ENCODE results near the gene AMPH.
"Not testable (repeated sequence)": the region's sequence is repeated elsewhere in the genome, so short reads cannot be mapped to it uniquely, and the experiment has no call there.

Gene AMPH

DNA sequence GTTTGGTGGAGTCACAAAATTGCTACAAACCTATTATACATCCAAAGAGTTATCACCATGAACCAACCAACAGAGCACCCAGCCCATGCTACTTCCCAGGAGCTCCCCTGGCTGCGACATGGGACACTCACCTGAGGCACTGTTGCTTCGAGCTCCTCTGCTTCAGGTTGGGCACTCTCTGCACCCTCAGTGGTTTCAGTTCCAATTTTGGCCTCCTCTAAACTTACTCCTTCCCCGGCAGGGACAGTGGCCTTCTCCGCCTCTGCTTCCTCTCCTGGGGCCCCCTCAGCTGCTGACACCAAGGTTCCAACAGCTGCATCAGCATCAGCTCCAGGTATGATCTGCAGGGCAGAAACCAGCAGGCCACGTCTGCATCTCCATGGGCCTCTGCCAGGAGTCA is 237.3 kb downstream of the AMPH start:
- no peak for DNase-seq

DNA sequence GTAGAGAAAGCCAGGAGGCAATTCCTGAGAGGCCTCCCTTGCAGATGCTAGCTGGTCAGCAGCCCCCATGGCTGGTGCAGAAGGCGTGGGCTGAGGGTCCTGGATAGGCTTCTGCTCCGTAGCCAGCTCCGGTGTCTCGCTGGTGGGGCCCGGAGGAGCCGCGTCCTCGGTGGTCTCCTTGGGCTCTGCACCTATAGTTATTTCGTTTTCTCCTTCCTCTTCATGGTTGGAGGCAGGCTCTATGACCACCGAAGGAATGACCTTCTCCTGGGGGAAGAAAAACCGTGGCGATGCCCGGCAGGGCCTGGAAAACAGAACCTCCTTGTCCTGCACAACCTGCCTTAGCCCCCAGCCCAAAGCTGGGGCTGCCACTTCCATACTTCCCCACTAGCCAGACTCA is 239.4 kb downstream of the AMPH start:
- DNase-seq, result no peak

DNA sequence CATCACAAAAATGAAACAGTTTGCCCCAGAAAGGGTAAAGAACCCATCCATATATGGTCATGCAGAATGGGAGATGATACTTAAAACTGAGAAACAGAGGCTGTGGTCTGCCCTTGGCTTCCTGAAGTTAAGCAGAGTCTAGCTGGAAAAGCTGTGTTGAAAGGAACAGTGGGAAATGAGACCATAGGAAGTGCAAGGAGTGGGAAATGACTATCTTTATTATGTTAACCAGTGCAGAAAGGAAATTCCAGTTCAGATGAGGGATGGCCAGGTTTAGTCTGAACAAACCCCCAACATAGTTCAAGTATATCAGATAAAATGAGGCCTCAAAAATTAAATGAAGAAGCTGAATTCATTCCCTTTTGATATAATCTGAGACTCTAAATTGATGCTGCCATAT is 245.5 kb downstream of the AMPH start:
- DNase-seq, result no peak

DNA sequence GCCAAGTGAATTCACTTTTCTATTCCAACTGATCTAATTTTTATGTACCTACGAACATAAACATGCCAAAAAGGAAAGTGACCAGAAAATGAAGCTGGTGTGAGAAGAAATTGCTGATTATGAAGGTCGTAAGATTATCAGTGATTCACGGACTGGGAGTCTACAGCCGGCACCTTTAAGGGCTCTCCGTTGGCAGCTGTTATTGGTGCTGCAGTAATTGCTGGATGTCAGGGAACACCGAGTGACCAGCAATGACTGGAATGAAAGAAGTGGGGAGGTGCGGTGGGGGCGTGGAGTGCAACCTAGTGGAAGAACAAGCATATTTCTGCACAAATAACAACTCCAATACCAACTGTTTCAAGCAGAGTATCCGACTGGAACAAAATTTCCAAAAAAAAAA is 247.9 kb downstream of the AMPH start:
- DNase-seq, result no peak

DNA sequence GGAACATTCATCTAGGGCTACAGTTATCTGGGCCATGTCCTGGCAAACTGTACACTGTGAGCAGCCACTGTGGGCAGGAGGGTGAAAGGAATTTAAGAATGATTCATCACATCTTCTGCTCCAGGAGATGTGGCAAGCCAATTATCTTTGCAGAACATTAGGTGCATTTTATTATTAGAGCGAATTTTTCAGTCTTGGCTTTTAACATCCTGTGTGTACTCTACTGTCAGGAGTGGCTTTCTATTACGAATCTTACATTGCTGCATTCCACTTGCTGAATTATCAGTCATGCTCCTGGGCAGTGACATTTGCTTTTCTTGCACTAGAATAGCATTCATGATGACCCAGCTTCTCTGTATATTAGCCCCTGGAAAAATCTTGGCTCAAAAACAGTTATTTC is 248.5 kb downstream of the AMPH start:
- DNase-seq, result no peak

DNA sequence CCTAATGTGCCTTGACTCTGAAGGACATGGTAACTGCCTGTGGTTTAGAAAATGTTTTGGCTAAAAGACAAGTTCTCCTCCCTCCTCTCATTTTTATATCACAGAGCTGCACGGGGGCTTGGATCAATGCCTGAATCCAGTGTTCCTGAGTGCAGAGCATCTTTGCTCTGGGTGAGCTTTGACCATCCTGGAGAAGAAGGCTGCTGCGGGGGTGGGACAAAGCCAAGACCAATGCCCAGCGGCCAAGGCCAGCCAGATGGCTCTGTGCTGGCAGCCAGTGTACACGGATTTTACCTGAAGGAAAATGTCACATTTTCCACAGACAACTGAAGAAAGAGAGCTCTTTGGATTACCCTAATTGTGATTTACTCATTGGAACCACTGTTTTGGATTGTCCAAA is 255.7 kb downstream of the AMPH start:
- no peak for DNase-seq

DNA sequence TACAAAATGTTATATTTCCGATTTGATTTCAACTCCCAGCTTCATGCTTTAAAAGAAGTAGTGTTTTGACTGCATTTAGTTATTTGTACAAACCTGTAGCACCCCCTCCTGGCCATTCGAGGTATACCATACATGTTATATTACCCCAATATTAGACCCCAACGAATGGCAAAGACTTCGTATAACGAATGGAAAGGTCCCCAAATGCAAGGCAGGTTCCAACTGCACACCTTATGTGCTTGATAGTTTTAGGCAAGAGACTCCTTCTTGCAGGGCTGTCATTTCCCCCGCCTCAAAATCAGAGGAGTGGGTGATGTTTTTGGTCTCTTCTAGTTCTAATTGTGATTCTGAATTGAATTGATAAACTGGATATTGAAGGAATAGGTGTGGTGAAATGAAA is 256.7 kb downstream of the AMPH start:
- DNase-seq, result peak; percentile 43

DNA sequence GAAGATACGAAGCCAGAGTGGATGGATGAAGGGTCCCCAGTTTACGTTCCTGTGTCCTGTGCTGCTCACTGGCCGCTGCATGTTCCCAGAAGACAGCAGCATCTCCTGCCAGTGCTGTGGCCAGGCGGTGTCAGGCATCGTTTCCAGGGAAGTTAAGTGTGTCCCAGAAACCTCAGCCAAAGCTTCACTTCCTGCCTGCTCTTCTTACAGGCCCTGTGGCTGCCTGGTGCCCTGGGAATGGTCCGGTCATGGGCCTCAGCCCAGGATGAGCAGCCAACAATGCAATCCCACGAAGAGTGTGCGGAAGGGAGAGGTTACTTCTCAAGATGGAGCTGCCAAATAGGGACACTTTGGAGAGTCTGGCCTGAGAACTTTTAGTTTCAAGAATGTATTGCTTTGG is 258.0 kb downstream of the AMPH start:
- DNase-seq, result no peak

DNA sequence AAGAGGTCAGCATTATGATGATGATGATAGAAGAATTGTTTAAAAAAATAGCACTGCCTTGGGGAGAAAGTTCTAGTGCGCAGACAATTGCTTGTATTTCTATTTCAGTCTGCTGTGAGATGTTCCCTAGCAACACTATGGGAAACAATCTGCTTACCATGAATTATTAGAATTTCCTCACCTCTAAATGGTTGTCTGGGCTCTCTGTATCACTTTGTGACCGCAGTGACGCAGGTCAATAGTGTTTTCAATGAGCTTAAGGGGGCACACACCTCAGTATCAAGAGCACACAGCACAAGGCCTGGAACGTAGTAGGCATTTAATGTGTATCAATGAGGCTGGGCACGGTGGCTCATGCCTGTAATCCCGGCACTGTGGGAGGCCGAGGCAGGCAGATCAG is 258.9 kb downstream of the AMPH start:
- no peak for DNase-seq

DNA sequence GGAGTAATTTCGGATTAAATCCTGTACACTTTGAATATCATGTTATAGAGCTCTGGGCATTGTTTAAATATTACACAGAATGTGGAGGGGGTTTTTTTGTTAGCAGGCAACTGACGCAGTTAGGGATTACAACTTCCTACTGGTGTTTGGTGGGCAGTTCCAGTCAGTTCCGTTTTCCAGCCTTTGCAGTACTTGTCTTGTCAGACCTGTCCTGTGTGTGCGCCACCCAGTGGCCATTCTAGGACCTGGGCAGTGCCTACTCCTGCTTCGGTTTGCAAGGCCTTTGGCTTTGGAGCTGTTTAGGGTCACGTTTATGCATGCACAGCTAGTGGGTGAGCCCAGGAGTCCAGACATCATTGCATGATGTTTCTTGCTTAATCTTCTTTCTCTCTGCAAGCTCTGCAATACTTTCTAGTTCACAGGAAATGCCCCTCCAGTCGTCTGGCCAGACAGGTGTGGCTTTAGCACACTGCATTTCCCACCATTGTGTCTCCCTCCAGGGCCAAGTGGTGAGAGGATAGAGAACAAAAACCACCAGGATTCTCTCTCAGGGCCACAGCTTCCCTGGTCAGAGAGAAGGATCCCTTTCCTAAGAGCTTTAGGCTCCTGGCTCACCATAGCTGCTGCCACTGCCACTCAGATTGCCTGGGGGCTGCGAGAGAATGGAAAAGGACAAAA is 261.2 kb downstream of the AMPH start:
- peak; percentile 71 for DNase-seq

DNA sequence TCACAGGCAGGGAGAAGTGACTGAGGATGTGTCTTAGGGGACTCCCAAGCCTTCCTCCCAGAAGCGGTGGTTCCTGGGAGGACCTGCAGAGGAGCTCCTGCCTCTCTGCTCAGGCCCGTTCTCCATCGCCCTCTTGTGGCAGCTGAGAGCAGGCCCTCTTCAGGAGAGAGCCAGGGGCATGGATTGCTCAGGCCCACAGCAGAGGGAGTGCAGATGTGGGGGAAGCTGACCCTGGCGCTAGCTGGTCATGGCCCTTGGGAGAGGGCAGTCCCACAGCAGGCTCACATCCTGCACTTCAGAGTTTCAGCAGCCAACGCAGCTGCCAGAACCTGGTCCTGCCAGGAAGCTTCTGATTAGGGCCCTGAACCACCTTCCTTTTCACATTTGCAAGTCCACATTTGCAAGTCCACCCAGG is 263.0 kb downstream of the AMPH start:
- DNase-seq, result peak; percentile 23

DNA sequence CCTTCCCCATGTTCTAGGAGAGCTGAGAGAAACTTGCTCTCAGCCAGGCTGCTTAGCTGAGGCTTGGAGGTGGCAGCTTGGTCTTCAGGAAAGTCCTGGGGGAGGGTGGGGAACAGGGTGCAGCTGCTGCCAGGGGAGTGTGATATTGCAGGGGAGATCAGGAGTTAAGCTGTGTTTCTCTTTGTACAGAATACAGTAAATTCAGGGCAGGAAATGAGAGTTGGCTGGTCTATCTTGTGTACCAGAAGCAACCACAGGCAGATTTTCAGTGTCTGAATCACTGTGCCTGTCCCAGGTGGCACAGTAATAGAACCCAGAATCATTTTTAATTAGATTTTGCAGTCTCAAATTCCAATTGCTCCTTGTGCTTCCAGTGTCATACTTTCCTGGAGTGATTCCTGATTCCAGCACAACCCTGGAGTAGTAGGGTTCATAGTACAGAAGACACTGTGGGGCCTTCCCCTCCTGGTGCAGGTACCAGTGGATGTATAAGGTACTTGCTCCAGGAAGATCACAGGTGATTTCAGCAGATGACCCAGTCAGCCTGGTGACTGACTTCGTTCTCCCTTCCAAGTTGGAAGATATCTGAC is 263.8 kb downstream of the AMPH start:
- DNase-seq, result no peak

DNA sequence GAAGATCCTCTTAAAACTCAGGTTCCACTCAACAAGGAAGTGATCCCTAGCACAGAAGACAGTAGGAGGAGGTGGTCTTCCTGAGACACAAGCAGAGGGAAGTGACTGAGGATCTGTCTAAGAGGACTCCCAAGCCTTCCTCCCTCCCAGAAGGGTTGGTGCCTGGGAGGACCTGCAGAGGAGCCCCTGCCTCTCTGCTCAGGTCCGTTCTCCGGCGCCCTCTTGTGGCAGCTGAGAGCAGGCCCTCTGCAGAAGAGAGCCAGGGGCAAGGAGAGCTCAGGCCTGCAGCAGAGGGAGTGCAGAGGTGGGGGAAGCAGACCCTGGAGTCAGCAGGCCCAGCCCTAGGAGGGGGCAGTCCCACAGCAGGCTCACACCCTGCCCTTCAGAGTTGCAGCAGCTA is 267.8 kb downstream of the AMPH start:
- peak; percentile 26 for DNase-seq

DNA sequence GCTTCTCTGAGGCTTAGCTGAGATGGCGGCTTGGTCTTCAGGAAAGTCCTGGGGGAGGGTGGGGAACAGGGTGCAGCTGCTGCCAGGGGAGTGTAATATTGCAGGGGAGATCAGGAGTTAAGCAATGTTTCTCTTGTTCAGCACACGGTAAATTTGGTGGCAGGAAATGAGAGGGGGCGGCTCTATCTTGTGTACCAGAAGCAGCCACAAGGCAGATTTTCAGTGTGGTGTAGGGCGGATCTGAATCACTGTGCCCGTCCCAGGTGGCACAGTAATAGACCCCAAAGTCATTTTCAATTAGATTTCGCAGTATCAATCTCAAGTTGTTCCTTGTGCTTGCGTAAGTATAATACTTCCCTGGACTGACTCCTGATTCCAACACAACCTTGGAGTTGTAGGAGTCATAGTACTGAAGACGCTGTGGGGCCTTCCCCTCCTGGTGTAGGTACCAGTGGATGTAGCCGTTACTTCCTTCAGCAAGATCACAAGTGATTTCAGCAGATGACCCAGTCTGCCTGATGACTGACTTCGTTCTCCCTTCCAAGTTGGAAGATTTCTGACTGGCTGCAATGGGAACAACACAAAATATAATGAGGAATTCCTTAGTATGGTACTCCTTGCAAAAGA is 268.4 kb downstream of the AMPH start:
- peak; percentile 43 for DNase-seq

DNA sequence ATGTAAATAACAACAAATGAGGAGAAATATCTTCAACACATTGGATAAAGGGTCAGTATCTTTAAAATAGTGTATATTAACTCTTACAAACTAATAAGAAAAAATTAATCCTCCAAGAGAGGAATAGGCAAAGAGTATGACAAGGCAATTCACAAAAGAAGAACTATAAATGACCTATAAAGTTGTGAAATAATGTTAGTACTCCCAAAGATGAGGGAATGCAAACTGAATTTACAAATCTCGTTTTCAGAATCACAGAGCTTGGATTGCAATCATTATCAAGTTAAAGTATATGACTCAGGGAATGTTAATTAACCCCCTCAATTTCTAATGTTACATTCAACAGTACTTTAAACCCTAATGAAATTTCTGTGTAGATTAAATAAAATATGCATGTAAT is 270.4 kb downstream of the AMPH start:
- DNase-seq, result no peak

DNA sequence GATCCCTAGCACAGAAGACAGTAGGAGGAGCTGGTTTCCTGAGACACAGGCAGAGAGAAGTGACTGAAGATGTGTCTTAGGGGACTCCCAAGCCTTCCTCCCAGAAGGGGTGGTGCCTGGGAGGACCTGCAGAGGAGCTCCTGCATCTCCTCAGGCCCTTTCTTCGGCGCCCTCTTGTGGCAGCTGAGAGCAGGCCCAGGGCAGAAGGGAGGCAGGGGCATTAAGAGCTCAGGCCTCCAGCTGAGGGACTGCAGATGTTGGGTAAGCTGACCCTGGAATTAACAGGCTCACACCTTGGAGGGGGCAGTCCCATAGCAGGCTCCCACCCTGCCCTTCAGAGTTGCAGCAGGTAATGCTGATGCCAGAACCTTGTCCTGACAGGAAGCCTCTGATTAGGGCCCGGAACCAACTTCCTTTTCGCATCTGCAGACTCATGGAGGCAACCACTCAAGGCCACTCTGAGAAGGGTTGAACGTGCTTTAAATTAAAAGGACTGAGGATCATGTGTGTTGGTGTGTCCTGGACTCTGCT is 272.0 kb downstream of the AMPH start:
- not testable (repeated sequence) for DNase-seq

DNA sequence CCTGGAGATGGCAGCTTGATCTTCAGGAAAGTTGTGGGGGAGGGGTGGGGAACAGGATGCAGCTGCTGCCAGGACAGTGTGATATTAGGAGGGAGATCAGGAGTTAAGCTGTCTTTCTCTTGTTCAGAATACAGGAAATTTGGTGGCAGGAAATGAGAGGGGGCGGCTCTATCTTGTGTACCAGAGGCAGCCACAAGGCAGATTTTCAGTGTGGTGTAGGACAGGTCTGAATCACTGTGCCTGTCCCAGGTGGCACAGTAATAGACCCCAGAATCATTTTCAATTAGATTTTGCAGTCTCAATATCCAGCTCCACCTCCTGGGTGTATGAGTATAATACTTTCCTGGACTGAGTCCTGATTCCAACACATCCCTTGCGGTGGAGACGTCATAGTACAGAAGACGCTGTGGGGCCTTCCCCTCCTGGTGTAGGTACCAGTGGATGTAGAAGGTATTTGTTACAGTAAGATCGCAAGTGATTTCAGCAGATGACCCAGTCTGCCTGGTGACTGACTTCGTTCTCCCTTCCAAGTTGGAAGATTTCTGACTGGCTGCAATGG is 272.8 kb downstream of the AMPH start:
- not testable (repeated sequence) for DNase-seq

DNA sequence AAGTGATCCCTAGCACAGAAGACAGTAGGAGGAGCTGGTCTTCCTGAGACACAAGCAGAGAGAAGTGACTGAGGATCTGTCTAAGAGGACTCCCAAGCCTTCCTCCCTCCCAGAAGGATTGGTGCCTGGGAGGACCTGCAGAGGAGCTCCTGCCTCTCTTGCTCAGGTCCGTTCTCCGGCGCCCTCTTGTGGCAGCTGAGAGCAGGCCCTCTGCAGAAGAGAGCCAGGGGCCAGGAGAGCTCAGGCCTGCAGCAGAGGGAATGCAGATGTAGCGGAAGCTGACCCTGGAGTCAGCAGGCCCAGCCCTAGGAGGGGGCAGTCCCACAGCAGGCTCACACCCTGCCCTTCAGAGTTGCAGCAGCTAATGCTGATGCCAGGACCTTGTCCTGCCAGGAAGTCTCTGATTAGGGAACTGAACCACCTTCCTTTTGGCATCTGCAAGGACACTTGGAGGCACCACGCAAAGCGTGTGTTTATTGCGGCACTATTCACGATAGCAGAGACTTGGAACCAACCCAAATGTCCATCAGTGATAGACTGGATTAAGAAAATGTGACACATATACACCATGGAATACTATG is 276.8 kb downstream of the AMPH start:
- not testable (repeated sequence) for DNase-seq

DNA sequence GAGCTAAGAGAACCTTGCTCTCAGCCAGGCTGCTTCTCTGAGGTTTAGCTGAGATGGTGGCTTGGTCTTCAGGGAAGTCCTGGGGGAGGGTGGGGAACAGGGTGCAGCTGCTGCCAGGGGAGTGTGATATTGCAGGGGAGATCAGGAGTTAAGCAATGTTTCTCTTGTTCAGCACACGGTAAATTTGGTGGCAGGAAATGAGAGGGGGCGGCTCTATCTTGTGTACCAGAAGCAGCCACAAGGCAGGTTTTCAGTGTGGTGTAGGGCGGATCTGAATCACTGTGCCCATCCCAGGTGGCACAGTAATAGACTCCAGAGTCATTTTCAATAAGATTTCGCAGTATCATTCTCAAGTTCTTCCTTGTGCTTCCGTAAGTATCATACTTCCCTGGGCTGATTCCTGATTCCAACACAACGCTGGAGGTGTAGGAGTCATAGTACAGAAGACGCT is 277.7 kb downstream of the AMPH start:
- DNase-seq, result not testable (repeated sequence)

DNA sequence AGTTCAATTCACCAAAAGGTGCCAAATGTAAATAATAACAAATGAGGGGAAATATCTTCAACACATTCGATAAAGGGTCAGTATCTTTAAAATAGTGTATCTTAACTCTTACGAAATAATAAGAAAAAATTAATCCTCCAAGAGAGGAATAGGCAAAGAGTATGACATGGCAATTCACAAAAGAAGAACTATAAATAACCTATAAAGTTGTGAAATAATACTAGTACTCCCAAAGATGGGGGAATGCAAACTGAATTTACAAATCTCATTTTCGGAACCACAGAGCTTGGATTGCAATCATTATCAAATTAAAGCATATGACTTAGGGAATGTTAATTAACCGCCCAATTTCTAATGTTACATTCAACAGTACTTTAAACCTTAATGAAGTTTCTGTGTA is 279.6 kb downstream of the AMPH start:
- DNase-seq, result no peak

DNA sequence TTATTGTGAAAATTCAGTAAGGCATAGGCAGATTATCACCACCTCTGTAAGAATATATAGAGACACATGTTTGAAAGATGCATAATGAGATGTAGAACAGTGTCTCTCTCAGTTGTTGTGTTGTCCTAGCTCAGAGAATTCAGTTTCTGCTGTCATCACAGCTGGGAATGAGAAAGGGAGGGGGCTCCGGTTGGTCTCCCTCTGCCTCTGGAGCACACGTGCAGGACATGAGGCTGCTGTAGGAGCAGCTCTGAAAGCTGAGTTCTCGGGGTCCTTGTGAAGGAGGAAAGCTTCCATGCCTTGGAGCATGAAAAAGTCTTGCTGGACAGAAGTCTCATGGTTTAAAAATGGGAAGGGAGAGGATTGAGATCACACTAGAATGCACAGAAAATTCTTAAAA is 280.4 kb downstream of the AMPH start:
- not testable (repeated sequence) for DNase-seq

DNA sequence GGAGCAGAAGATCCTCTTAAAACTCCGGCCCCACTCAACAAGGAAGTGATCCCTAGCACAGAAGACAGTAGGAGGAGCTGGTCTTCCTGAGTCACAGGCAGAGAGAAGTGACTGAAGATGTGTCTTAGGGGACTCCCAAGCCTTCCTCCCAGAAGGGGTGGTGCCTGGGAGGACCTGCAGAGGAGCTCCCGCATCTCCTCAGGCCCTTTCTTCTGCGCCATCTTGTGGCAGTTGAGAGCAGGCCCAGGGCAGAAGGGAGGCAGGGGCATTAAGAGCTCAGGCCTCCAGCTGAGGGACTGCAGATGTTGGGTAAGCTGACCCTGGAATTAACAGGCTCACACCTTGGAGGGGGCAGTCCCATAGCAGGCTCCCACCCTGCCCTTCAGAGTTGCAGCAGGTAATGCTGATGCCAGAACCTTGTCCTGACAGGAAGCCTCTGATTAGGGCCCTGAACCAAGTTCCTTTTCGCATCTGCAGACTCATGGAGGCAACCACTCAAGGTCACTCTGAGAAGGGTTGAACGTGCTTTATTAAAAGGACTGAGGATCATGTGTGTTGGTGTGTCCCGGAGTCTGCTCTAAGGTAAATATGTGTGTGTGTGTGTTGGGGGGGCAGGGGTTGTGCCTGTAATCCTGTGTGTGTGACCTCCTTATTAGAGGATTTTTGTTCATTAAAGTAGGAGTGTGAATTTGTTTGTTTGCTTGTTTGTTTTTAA is 281.1 kb downstream of the AMPH start:
- not testable (repeated sequence) for DNase-seq
